NCI-H2081 (cell line): Measurements from ENCODE around the gene CNTN5.

ENCODE experiments used
- DNase-seq, 2 experiments: peaks; one replicate each; lab custom pipeline; 2025; lab: John Stamatoyannopoulos, UW

Gene CNTN5

DNA sequence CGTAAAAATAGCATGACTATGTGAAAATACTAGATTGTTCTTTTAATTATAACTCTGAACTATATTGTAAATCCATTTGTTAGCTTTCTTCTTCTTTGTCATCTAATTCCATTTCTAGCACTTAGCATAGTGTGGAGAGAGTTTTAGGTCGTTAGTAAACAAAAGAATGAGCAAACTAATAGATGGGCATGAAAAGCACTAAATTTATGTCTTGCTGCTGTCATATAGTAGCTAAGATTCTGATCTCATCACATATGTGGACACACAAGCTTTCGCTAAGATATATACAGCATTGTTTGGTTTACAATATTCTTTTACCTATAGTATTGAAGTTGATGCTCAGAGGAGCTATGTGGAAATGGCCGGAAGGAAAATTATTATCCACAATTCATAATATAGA is 370.5 kb downstream of the CNTN5 start:
- no peak for DNase-seq

GRCh38 chr11:99406345-99406744 is 385.6 kb downstream of the CNTN5 start:
- DNase-seq = no peak

DNA sequence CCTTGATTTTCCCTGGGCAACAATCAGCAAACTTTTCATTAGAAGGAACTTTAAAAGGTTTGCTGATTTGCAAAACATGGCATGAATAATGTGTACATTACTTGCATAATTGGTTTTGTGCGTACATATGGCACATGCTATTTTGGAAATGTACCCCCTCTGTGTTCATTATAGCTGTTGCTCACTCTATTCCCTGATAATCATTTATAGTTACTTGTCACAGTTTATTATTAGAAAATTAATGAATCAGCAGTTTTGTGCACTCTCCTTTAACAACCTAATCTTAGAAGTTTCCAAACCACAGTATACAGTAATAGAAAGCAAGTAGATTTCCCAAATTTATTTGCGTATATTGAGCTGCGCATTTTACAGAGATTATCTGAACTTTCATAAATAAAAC is 389.9 kb downstream of the CNTN5 start:
- DNase-seq = no peak

DNA sequence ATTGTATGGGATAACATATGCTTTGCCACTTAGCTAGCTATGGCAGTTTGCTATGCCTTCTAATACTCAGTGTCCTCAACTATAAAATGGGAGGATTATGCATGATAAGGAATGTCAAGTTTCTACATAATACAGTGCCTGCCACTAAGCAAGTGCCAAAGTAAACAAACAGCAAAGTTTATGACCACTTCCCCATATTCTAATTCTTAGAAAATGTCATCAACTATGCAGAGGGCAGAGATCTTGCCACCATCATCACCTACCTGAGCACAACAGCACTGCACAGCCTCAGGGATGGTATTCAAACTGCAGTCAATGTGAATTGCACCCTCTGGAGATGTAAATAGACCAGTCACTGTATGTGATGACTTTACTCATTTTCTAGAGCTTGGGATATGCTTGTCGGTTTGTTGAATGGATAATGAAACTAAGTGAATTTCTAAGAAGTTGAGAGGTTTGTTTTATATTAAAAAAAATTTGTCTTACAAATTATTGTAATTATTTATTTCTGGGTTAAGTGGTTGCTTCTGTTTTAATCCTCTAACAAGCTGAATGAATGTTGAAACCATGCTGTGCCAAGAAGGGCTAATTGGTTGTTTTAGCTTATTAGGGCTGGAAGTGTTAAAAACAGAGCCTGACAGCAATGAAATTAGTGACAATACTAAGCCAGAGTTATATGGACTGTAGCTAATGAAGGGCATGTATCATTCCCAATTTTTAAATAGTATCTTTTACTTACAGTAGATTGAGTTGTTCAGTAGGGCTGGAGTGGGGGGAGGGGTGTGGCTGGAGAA is 398.4 kb downstream of the CNTN5 start:
- DNase-seq = no peak

DNA sequence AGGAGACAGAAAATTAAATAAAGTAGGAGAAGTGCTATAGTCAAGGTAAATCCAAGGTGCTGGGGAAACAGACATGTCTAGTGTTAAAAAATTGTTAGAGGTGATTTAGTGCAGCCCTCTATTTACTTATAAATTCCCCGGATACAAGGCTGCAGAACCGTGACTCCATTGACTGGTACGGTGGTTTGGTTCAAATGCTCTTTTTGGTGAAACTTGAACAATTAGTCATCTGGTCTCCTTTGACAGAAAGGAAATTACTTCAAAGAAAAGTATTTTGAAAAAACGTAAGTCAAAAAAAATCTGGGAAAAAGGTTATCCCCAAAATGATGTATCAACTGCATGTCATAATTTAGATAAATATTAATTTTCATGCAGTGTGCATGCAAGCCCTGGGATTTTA is 399.2 kb downstream of the CNTN5 start:
- DNase-seq = no peak

DNA sequence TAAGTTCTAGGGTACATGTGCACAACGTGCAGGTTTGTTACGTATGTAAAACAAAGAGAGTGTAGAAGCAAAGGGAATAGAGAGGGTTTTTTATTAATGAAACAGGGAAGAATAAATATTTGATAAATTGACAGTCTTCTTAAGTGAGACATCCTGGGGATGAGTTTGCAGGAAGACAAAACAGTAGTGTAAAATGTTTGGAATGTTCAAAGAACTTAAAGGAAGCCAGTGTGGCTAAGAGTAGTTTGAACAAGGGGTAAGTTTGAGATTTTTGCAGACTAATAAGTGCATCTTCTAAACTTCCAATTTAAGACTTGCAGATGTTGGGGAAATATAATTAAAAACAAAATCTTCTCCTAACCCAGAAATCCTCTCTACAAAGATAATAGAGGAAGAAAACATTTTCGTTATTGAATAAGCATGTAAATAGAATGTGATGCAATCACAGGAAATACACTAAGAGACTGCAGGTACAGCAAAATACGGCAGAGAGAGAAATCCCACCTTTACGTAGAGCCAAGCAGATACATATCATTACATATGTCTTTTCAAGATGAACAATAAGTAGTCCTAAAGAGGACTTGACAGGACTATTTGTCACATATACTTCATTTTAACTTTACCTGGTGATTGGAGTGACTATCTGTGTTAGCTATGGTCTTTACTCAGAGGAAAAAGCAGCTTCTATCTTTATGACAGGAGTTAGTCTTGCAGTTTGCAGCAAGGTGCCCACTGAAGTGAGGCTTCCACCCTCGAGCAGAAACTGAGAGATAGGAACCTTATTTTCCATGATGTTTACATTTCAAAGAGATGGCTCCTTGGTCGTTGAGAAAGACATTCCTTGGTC is 402.1 kb downstream of the CNTN5 start:
- DNase-seq = no peak

DNA sequence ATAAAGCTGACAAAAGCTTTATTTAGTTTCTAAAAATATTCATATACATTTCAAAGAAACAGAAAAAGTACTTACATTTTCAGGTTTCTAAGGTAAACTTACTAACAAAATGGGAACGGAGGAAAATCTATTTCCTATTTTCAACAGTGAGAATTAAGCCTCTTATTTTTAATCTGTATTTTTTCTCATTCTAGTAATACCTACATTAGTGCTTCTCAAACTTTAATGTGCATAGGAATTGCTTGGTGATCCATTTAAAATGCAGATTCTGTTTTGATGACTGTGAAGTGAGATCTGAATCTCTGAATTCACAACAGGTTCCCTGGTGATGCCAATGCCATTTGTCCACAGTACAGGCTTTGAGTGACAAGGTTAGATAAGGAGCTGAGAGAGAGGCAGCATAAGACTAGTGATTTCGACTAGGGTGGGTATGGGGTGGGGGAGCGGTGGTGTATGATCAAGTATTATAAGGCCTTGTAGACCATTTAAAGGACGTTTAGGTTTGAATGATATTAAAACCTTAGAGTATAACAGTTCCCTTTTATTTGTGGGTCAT is 402.8 kb downstream of the CNTN5 start:
- DNase-seq = no peak

- no peak for DNase-seq
Observed at GRCh38 chr11:99424313-99425084, 403.8 kb downstream of the CNTN5 start.

DNA sequence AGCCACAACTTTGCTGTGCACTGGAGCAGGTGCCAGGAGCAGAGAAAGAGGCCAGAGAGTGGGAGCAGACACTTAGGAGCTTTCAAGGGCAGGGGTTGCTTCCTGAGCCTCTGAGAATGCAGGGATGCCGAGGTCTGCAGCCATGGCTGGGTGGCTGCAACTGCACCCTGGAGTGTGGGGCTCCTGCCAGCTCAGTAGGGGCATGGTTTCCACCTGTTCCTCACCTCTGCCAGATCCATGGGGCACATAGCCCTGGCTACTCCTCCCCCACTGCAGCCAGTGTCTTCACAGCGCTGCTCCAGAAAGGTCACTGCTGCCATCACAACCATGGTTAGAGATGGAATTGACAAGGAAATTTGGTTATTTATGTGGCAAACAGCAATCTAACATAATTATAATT is 404.8 kb downstream of the CNTN5 start:
- DNase-seq = no peak

GRCh38 chr11:99432677-99433076 is 411.9 kb downstream of the CNTN5 start:
- DNase-seq = no peak

GRCh38 chr11:99443276-99443675 is 422.5 kb downstream of the CNTN5 start:
- no peak for DNase-seq

GRCh38 chr11:99446400-99446799 is 425.7 kb downstream of the CNTN5 start:
- no peak for DNase-seq

DNA sequence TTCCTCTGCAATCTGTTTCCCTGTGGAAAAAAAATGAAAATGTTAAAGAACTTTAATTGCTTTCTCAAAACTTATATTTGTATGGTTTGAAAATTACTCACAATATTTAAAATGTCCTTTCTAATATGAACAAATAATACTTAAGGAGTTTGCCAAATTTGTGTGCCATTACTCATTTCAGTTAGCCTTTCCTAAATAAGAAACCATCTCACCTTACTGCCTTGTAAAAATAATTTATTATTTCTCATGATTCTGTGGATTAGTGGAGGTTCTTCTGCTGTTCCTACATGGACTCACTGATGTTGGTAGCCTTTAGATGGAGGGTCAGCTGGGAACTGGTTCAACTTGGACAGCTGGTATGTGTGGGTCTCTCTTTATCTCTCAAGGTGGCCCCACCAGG is 428.6 kb downstream of the CNTN5 start:
- no peak for DNase-seq

DNA sequence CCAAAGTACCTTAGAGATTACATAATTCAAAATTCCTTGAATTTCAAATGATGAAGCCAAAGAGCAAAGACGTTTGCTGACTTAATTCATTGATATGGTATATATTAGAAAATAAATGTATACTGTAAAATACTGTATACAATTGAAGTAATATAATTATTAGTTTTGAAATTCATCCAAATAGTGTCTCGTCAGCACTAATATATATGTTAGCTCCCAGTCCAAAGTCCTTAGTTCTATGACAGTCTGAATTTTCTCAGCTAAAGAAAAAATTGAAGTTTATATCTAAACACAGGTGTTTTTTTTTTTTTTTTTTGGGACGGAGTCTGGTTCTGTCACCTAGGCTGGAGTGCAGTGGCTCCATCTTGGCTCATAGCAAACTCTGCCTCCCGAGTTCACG is 431.3 kb downstream of the CNTN5 start:
- DNase-seq = no peak

DNA sequence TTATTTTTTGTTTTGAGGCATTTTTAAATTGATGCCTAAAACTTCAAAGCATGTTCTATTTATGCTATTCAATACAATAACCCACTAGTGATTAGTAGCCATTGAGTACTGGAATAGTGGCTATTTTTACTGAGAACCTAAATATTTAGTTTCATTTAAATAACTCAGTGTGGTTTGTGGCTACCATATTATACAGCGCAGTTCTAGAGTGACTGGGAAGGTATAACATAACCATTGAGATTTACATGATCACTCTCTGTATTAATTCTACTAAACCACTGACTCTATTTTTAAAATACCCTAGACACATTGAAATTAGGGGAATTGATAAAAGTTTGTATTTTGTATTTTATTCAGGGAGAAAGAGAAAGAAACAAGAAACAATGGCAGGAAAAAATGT is 441.2 kb downstream of the CNTN5 start:
- no peak for DNase-seq

GRCh38 chr11:99464985-99465384 is 444.2 kb downstream of the CNTN5 start:
- no peak for DNase-seq

GRCh38 chr11:99489581-99489980 is 468.8 kb downstream of the CNTN5 start:
- no peak for DNase-seq

- DNase-seq = no peak
Observed at GRCh38 chr11:99494065-99494464, 473.3 kb downstream of the CNTN5 start.

- no peak for DNase-seq
Observed at GRCh38 chr11:99501655-99502054, 480.9 kb downstream of the CNTN5 start.

DNA sequence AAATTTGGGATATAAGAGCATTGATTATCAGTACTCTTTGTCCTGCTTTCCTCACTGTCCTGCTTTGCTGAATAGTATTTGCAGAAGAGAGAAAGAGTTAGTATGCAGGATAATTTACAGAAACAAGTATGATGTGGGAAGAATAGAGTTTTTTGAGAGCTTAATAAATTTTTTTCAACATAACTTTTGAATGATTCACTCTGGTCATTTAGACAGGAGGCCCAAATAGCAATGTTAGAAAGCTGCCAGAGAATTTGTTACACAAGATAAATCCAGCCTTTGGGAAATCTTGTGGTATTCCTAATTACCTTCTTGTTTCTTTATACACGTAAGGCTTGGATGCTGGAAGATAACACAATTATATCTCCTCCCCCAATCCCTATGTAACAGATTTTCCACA is 484.6 kb downstream of the CNTN5 start:
- DNase-seq = no peak

GRCh38 chr11:99505831-99506230 is 485.1 kb downstream of the CNTN5 start:
- DNase-seq = no peak

GRCh38 chr11:99509863-99510262 is 489.1 kb downstream of the CNTN5 start:
- DNase-seq = no peak
